Activated T-cell treated with anti-CD3 and anti-CD28 coated beads, Interleukin-2, amount 50 U/mL, for 4 hours (primary cell): ENCODE results near the gene BCAR3. TPM values are rescaled to one million over a fixed set of nuclear protein-coding genes. Genes with fewer than 3 reads are reported as not detected.
"Not testable (repeated sequence)": the region's sequence is repeated elsewhere in the genome, so short reads cannot be mapped to it uniquely, and the experiment has no call there.

ENCODE experiments used
- ATAC-seq, 2 donors: fragments of 200-7000 bp; cut with Tn5 transposase; one replicate each; pipeline ENCODE4 v1.10.0; 2021
- DNase-seq: peaks from one replicate; pipeline ENCODE4 v3.0.0-alpha.2; 2020
- H3K27me3 Mint-ChIP-seq: one replicate; pipeline ENCODE4 v1.8.0; 2021; ENCODE audit warnings: low read depth, mixed read lengths
- H3K36me3 Mint-ChIP-seq: one replicate; pipeline ENCODE4 v1.8.0; 2022; ENCODE audit warnings: mixed read lengths; ENCODE audit not compliant: insufficient read depth
- H3K4me1 Mint-ChIP-seq: one replicate; pipeline ENCODE4 v1.8.0; 2021; ENCODE audit warnings: low read depth, mixed read lengths
- H3K4me3 Mint-ChIP-seq: one replicate; pipeline ENCODE4 v1.8.0; 2021; ENCODE audit warnings: mild to moderate bottlenecking, moderate library complexity, mixed read lengths
- H3K9me3 Mint-ChIP-seq: one replicate; pipeline ENCODE4 v1.8.0; 2021; ENCODE audit warnings: mixed read lengths
- total RNA-seq, 3 donors: library from RNA; stranded (reverse); gene quantifications; one replicate each; pipeline ENCODE4 v1.2.1, GENCODE V29; 2021

BCAR3 gene
- total RNA-seq, 3 donors from 2014 or later = 0.53 to 1.7 (median 1.2) TPM

DNA sequence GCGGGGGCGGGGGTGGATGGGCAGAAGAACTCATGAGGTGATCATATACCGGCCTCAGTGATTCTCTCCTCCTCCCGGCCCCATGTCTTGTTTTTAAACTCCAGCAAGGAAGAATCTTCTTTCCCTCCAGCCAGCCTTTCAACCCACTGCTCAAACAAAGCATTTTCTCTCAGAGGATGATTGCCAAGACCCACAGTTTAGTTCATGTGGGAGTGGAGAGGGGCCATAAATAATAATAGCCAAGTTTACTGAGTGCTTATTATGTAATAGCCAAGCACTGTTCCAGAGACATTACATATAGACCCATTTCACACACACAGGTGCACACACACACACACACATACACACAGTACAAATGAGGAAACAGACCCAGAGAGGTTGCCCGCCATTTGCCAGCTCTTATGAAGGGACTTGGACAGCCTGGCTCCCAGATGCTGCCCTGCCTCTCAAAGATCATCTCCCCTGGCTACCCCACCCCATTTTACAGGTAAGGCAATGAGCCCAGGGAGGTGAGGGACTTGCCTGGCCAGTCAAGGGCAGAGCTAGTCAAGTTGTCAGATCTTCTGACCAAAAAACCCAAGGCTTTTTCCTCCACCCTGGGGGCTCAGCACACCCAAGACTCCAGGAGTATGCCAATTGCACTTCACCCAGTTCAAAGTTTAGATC, 18.0 kb upstream of the BCAR3 start:
- H3K27me3 Mint-ChIP-seq = no peaks in the 10 kb centered on the region
- peaks cover 7% of the 10 kb centered on the region for H3K4me1 Mint-ChIP-seq
- H3K9me3 Mint-ChIP-seq = no peaks in the 10 kb centered on the region
- H3K36me3 Mint-ChIP-seq = no peaks in the 10 kb centered on the region
- DNase-seq (no peak), ATAC-seq (no peak)
- H3K4me3 Mint-ChIP-seq = no peak overlapping the region

DNA sequence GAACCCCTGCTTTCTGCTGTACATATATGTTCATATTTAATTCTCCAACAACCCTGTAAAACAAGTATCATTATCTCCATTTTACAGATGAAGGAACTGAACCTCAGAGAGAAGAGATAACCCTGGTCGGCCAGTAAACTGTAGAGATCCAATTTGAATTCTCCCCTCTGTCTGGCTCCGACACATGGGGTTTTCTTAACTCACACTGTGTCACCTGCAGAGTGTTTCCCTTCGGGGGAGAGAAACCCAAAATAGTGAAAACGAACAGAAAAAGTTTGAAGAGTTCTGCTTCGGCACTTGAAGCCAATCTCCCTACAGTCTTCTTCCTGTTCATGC, 17.4 kb upstream of the BCAR3 start:
- ATAC-seq (no peak), DNase-seq (no peak)
- peaks cover 3% of the 10 kb centered on the region for H3K4me1 Mint-ChIP-seq
- H3K27me3 Mint-ChIP-seq = no peaks in the 10 kb centered on the region
- no peak overlapping the region for H3K4me3 Mint-ChIP-seq
- no peaks in the 10 kb centered on the region for H3K9me3 Mint-ChIP-seq
- H3K36me3 Mint-ChIP-seq = no peaks in the 10 kb centered on the region

DNA sequence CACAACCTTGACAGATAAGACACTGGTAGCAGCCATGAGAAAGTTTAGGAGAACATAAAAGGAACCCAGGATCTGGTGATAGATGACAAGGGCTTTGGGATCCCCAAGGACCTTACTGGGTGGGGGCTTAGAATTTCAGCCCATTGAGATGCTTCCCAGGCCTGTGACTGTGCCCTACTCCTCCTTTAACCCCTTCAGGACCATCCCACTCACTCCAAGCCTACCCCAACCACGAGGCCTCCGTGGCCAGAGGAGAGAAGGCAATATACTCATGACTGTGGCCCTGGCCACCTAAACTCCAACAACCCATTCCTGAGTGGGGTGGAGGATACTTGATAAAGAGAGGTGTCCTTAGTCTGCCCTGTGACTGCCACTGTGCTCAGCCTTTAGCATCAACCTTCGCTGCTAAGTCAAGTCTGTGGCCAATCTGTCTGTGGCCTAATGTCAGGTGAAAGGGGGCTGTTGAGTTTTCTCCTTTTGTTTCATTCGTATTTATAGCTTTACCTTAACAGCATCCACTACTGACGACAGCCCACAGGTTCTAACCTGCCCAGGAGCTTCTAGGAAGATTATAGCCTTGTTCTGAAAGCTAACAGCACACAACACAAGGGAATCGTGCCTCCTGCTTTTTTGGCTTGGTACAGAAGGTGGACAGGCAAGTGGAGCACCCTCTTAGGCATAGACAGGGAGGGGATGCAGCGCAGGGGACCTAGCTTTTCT, 16.9 kb upstream of the BCAR3 start:
- H3K9me3 Mint-ChIP-seq = no peaks in the 10 kb centered on the region
- ATAC-seq (no peak), DNase-seq (no peak)
- no peaks in the 10 kb centered on the region for H3K36me3 Mint-ChIP-seq
- no peaks in the 10 kb centered on the region for H3K27me3 Mint-ChIP-seq
- no peak overlapping the region for H3K4me3 Mint-ChIP-seq
- peaks cover 5% of the 10 kb centered on the region for H3K4me1 Mint-ChIP-seq

DNA sequence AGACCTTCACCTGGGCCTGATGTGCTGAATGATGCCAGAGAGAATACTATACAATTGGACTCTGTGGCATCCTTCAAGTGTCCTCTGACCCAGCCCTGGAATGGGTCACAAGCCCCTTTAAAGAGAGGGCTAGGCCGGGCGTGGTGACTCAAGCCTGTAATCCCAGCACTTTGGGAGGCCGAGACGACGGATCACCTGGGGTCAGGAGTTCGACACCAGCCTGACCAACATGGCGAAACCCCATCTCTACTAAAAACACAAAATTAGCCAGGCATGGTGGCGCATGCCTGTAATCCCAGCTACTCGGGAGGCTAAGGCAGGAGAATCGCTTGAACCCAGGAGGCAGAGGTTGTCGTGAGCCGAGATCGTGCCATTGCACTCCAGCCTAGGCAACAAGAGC, 15.9 kb upstream of the BCAR3 start:
- not testable (repeated sequence) for DNase-seq, H3K36me3 Mint-ChIP-seq, H3K9me3 Mint-ChIP-seq, ATAC-seq, H3K4me3 Mint-ChIP-seq, H3K27me3 Mint-ChIP-seq
- peaks cover 12% of the 10 kb centered on the region for H3K4me1 Mint-ChIP-seq

DNA sequence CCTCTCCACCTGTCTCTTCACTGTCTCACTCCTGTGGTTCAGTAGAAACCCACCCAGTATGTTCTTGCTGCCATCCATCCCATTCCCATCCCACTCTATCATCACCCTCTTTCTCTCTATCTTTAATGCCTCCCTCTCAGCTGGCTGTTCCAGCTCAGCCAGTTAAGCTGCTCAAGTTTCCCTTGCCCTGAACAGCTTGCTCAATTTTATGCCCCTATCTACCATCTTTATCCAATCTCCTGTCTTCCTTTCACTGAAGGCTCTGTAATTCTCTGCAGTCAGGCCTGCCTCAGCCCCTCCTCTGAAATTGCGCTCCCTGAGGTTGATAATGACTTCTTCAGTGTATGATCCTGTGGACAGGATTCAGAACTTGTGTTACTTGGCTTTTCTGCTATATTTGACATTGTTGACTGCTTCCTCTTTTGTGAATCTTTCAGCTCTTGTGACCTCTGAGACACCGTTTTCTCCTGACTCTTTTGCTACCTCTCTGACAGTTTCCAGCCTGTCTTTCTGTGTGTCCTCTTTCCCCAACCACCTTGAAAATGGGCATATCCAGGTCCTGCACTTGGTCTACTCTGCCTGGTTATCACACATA, 13.9 kb upstream of the BCAR3 start:
- no peak for ATAC-seq
- no peaks in the 10 kb centered on the region for H3K27me3 Mint-ChIP-seq

DNA sequence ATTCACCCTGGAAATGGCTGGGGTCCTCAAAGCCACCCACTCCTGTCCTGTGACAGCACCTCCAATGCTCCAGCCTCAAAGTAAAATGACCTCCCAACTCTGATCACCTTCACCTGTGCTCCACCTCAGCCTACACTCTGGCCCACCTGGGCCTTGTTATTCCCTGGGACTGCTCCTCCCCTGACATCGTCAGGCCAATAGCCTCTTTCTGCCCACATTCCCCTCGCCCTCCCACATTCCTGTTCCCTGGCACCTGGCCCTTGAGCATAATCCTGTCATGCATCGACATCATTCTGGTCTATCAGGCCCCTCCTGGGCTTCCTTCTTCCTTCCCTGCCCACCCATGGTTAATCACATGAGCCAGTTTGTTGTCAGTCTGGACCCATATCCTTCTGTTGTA, 13.2 kb upstream of the BCAR3 start:
- H3K4me1 Mint-ChIP-seq = peaks cover 14% of the 10 kb centered on the region
- H3K4me3 Mint-ChIP-seq = no peak overlapping the region
- DNase-seq (no peak), ATAC-seq (no peak)
- no peaks in the 10 kb centered on the region for H3K27me3 Mint-ChIP-seq
- H3K9me3 Mint-ChIP-seq = no peaks in the 10 kb centered on the region
- H3K36me3 Mint-ChIP-seq = no peaks in the 10 kb centered on the region

More for the DNA sequence above, 13.9 kb upstream of the BCAR3 start:
- no peaks in the 10 kb centered on the region for H3K36me3 Mint-ChIP-seq
- H3K9me3 Mint-ChIP-seq = no peaks in the 10 kb centered on the region
- no peak overlapping the region for H3K4me3 Mint-ChIP-seq
- no peak for DNase-seq
- H3K4me1 Mint-ChIP-seq = peaks cover 14% of the 10 kb centered on the region

DNA sequence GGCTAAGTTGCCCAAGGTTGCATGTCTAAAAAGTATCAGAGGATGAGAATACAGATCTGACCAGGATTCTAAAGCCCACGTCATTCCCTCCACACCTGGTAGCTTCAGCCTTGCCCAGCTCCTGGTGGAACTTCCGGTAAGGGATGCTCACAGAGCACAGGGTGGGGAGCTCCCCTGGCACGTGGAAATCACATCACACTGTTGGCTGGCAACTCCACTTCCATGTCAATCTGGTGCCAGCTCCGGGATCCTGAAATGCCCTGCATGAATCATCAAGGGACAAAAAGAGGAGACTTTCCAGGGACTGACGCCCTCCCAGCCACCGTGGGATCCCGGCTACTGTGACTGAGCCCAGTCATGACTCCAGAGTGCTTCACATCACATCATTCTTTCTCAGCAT, 12.4 kb upstream of the BCAR3 start:
- Mint-ChIP-seq H3K27me3 (no peaks in the 10 kb centered on the region), H3K9me3 (no peaks in the 10 kb centered on the region), H3K36me3 (no peaks in the 10 kb centered on the region), H3K4me3 (no peak overlapping the region), H3K4me1 (peaks cover 14% of the 10 kb centered on the region)
- DNase-seq (no peak), ATAC-seq (no peak)

DNA sequence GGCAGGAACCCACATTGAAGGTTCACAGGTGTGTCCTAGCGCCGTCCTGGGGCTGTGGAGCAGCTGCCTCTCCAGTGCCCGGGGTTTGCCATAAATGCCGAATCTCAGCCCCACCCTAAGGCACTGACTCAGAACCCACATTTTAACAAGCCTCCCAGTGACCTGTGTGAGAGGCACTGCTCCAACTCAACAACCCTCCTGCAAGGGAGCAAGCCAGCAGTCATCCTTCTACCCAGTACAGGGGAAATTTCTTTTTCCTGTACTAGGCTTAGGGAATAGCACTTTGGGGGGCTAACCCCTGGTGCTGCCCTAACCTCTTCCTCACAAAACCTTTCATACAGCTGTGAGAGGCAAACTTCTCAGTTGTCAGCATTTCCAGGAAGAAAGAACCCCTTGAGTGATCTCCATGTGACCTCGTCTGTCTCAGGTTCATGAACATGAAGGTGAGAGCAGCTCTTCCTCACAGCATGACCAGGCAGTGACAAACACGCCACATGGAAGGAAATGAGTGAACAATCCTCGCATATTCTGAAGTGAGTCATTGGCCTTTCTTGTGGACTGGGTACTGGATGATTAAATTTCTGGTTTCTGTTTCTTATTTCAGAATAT, 11.4 kb upstream of the BCAR3 start:
- Mint-ChIP-seq H3K4me1 (peaks cover 14% of the 10 kb centered on the region), H3K4me3 (no peak overlapping the region)
- no peak for DNase-seq

DNA sequence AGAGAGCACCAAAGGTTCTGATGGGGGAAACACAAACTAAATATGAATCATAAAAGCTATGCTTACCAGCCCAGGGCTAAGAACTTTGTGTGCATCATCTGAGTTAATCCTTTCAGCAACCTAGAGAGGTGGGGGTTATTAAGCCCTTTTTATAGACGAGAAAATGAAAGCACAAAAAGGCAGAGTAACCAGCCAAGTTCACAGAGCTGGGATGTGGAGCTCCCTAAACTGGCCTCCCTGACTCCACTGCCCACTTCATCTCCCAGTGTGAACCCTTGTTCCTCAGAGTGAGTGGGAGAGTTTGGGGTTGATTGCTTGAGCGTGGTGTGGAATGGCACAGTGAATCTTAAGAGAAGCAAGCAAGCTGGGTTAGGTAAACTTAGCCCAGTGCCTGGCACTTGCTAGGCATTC, 10.8 kb upstream of the BCAR3 start:
- H3K36me3 Mint-ChIP-seq = no peaks in the 10 kb centered on the region
- ATAC-seq (peak; percentile 14 to 19), DNase-seq (no peak)
- H3K9me3 Mint-ChIP-seq = no peaks in the 10 kb centered on the region
- peaks cover 14% of the 10 kb centered on the region for H3K4me1 Mint-ChIP-seq
- H3K4me3 Mint-ChIP-seq = no peak overlapping the region
- peaks cover 2% of the 10 kb centered on the region for H3K27me3 Mint-ChIP-seq

More for the DNA sequence above, 11.4 kb upstream of the BCAR3 start:
- peak; percentile 90 for ATAC-seq
- Mint-ChIP-seq H3K27me3 (peaks cover 2% of the 10 kb centered on the region), H3K9me3 (no peaks in the 10 kb centered on the region), H3K36me3 (no peaks in the 10 kb centered on the region)

DNA sequence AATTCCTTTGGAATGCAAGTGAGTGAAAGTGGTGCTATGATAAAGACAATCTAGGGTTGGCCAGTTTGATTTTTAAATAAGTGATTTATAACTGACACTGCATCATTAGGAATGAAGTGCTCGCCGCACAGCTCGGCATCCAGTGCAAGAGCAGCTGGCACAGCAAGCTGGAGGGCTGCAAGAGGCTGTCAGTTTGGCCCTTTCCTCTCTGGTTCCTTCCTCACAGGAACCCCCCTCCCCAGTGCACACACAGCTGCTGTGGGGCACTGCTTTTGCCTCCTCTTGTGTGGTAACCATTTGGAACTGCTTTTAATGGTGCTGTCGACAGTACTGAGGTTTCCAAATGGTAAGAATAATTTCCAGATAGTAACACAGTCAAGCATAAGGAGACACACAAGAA, 10.4 kb upstream of the BCAR3 start:
- ATAC-seq (no peak), DNase-seq (no peak)
- peaks cover 2% of the 10 kb centered on the region for H3K27me3 Mint-ChIP-seq
- H3K9me3 Mint-ChIP-seq = no peaks in the 10 kb centered on the region
- no peaks in the 10 kb centered on the region for H3K36me3 Mint-ChIP-seq
- no peak overlapping the region for H3K4me3 Mint-ChIP-seq
- H3K4me1 Mint-ChIP-seq = peaks cover 14% of the 10 kb centered on the region

DNA sequence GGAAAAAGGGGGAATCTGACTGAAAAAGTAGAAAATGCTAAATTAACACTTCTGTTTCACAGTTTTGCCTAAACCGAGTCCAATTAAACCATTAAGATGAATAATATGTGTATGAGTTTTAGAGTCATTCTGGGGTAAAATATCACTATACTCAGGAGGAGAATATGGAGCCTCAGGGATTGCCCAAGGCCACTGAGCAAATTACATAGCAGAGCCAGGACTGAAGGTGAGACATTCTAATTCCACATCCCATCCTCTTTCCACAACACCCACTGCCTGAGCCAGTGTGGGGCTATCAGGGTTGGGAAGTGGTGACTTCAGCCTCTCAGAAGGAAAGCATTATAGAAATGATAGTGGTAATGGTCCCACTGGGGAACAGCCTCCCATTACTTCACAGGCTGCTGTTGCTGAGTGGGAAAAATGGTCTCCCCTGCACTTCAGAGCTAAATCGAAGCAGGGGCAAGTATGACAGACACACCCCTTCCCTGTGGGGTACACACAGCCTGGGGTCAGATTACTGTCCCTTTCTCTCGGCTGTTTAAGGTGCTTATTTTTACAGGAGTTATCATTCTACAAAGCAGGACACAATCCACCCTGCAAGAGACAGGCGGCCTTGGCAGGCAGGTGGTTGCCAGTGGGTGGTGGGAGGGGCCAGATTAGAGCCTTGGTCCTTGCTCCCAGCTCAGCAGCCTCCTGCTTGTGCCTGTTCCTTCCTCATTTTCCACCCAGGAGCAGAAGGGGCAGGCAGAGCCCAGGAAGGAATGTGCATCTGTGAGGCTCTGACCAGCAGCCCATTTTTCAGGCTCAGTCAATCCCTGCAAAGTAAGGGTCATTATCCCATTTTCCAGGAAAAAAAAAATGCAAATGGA, 9.5 kb upstream of the BCAR3 start:
- peaks cover 5% of the 10 kb centered on the region for H3K27me3 Mint-ChIP-seq
- ATAC-seq (no peak), DNase-seq (no peak)
- no peak overlapping the region for H3K4me3 Mint-ChIP-seq
- peaks cover 14% of the 10 kb centered on the region for H3K4me1 Mint-ChIP-seq
- H3K9me3 Mint-ChIP-seq = no peaks in the 10 kb centered on the region
- no peaks in the 10 kb centered on the region for H3K36me3 Mint-ChIP-seq

DNA sequence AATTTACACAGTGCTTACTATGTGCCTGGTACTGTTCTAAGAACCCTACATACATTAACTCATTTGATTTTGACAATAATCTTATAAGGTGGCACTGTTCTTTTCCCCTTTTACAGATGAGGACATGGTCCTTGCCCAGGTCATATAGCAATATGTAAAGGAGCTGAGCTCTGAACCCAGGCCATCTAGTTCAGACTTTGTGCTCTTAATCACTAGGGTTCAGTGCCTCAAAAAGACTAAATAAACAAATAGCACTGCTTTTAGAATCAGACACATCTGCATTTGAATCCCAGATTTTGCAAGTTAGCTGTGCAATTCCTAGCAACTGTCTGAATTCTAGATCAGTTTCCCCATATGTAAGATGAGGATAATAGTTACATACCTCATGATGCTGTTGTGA, 8.7 kb upstream of the BCAR3 start:
- Mint-ChIP-seq H3K27me3 (peaks cover 7% of the 10 kb centered on the region), H3K9me3 (no peaks in the 10 kb centered on the region), H3K4me3 (no peak overlapping the region), H3K4me1 (peaks cover 14% of the 10 kb centered on the region), H3K36me3 (no peaks in the 10 kb centered on the region)
- no peak for ATAC-seq
- no peak for DNase-seq

DNA sequence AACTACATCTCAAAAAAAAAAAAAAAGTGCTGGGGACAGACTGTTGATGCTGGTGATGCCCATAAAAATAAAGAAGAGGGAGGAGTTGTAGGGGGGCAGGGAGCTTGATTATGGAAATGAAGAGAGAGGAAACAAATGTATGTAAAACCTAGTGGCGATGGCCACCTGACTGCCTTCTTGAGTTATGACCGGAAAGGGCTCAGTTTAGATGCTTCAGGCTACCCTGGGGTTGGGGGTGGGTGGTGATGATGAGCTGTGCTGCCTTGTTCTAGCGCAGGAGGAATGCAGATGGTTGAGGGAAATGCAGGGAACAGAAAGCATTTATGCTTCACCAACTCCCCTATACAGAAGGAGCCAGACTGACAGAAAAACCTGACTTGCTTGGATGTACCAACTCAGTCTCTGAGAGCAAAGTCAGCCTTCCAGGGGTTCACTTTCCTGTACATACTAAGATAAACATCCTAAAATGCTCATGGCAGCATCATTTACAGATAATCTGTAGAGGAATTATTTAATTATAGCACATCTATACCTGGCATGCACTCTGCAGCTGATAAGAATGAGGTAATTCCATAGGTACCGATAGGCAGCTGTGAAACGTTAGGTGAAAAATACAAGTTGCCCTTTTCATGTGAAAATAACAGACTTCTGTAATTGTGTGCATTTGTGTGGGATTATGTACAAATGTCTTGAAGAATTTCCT, 8.0 kb upstream of the BCAR3 start:
- Mint-ChIP-seq H3K36me3 (no peaks in the 10 kb centered on the region), H3K9me3 (no peaks in the 10 kb centered on the region), H3K4me3 (no peak overlapping the region), H3K4me1 (peaks cover 14% of the 10 kb centered on the region), H3K27me3 (peaks cover 10% of the 10 kb centered on the region)
- ATAC-seq = no peak
- DNase-seq = no peak
